Measurements from ENCODE around the gene COL15A1. TPM values are rescaled to one million over a fixed set of nuclear protein-coding genes. Genes with fewer than 3 reads are reported as not detected.

COL15A1 gene
- polyA plus RNA-seq, 1 donor (not counting 4 experiments of a cell fraction or from before 2014, with no cell fraction given), result not detected

DNA sequence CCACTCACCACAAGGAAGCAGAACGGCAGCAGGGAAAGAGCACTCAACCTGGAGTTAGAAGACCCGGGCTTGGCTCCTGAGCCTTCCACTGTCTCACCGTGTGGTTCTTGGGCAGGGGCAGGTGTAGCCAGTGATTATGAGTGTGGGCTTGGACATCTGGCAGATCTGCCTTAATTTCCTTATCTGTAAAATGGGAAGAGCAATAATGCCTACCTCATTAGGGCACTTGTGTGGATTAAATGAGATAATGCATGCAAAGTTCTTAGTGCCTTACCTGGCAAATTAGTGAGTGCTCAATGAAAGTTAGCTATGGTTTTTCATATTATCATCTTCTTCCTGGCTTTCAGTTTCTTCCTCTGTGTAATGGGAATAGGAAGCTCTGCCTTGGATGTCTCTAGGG lies 28.1 kb upstream of the COL15A1 start:
- H2AFZ ChIP-seq (ENCODE audit: control insufficient read depth, low read length), result no peak overlapping the region
- H3K4me3 ChIP-seq (ENCODE audit: control insufficient read depth in 2 of 3, extremely low read depth in 1 of 3, insufficient read depth in 2 of 3, low read depth in 1 of 3, low read length in 3 of 3), result no peak overlapping the region
- H3K36me3 ChIP-seq (ENCODE audit: control insufficient read depth in 2 of 2, extremely low read depth in 1 of 2, insufficient read depth in 2 of 2, low read length in 2 of 2), result no peaks in the 10 kb centered on the region
- H3K9me1 ChIP-seq (ENCODE audit: control insufficient read depth, extremely low read depth, insufficient read depth, low read length), result no peaks in the 10 kb centered on the region
- no peak overlapping the region for H3K9ac ChIP-seq (ENCODE audit: control insufficient read depth, extremely low read depth, insufficient read depth, low read length)
- dilution Hi-C loops (cut with MboI; ENCODE audit: extremely low pct_ligation_motif_present, low sequenced_read_pairs), result no loop called here
- no peaks in the 10 kb centered on the region for H3K9me3 ChIP-seq (ENCODE audit: control insufficient read depth, low read depth, low read length)
- TF ChIP-seq EZH2 (IDR thresholded peaks at IDR 0.05; ENCODE audit: low read length), result no peak
- no peak overlapping the region for H3K4me2 ChIP-seq (ENCODE audit: control insufficient read depth, extremely low read depth, insufficient read depth, low read depth, low read length)
- H3K79me2 ChIP-seq (ENCODE audit: control insufficient read depth, insufficient read depth, low read length), result no peaks in the 10 kb centered on the region
- FAIRE-seq, result no peak
- H3K27me3 ChIP-seq (ENCODE audit: control insufficient read depth, extremely low read depth, insufficient read depth, low read length), result no peaks in the 10 kb centered on the region
- DNase-seq (ENCODE audit: low read depth, low spot score), result no peak
- no peaks in the 10 kb centered on the region for H4K20me1 ChIP-seq (ENCODE audit: control insufficient read depth, extremely low read depth, insufficient read depth, low read length)
- no peak overlapping the region for H3K27ac ChIP-seq (ENCODE audit: control insufficient read depth, insufficient read depth, low read length)
- no peaks in the 10 kb centered on the region for H3K4me1 ChIP-seq (ENCODE audit: control insufficient read depth, extremely low read depth, insufficient read depth, low read length)

DNA sequence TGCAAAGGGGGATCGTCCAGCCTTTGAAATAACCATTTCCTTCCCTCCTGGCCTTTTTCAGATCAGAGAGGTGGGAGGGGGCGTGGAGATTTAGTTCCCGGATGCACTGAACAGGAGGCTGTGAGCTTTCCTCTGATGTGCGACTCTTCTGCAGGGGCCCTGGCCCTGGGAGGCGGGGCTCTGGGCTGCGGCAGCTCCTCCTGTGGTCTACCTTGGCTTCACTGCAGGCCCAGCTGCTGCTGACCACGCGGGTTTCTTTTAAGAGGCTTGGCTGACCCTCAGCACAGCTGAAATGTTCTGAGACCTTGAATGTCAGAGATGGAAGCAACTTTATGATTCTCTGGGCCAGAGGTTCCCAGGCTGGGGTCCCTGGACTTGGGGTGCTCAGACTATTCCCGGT lies 27.0 kb upstream of the COL15A1 start:
- no peak for DNase-seq (ENCODE audit: low read depth, low spot score)
- no peaks in the 10 kb centered on the region for H3K36me3 ChIP-seq (ENCODE audit: control insufficient read depth in 2 of 2, extremely low read depth in 1 of 2, insufficient read depth in 2 of 2, low read length in 2 of 2)
- H3K9me3 ChIP-seq (ENCODE audit: control insufficient read depth, low read depth, low read length), result no peaks in the 10 kb centered on the region
- no peak overlapping the region for H3K4me3 ChIP-seq (ENCODE audit: control insufficient read depth in 2 of 3, extremely low read depth in 1 of 3, insufficient read depth in 2 of 3, low read depth in 1 of 3, low read length in 3 of 3)
- FAIRE-seq, result no peak
- no peaks in the 10 kb centered on the region for H3K4me1 ChIP-seq (ENCODE audit: control insufficient read depth, extremely low read depth, insufficient read depth, low read length)
- no peak for TF ChIP-seq EZH2 (IDR thresholded peaks at IDR 0.05; ENCODE audit: low read length)
- dilution Hi-C loops (cut with MboI; ENCODE audit: extremely low pct_ligation_motif_present, low sequenced_read_pairs), result no loop called here
- no peak overlapping the region for H3K27ac ChIP-seq (ENCODE audit: control insufficient read depth, insufficient read depth, low read length)
- no peaks in the 10 kb centered on the region for H3K79me2 ChIP-seq (ENCODE audit: control insufficient read depth, insufficient read depth, low read length)
- H3K4me2 ChIP-seq (ENCODE audit: control insufficient read depth, extremely low read depth, insufficient read depth, low read depth, low read length), result no peak overlapping the region
- H3K9me1 ChIP-seq (ENCODE audit: control insufficient read depth, extremely low read depth, insufficient read depth, low read length), result no peaks in the 10 kb centered on the region
- no peak overlapping the region for H2AFZ ChIP-seq (ENCODE audit: control insufficient read depth, low read length)
- H3K9ac ChIP-seq (ENCODE audit: control insufficient read depth, extremely low read depth, insufficient read depth, low read length), result no peak overlapping the region
- no peaks in the 10 kb centered on the region for H3K27me3 ChIP-seq (ENCODE audit: control insufficient read depth, extremely low read depth, insufficient read depth, low read length)
- H4K20me1 ChIP-seq (ENCODE audit: control insufficient read depth, extremely low read depth, insufficient read depth, low read length), result no peaks in the 10 kb centered on the region

DNA sequence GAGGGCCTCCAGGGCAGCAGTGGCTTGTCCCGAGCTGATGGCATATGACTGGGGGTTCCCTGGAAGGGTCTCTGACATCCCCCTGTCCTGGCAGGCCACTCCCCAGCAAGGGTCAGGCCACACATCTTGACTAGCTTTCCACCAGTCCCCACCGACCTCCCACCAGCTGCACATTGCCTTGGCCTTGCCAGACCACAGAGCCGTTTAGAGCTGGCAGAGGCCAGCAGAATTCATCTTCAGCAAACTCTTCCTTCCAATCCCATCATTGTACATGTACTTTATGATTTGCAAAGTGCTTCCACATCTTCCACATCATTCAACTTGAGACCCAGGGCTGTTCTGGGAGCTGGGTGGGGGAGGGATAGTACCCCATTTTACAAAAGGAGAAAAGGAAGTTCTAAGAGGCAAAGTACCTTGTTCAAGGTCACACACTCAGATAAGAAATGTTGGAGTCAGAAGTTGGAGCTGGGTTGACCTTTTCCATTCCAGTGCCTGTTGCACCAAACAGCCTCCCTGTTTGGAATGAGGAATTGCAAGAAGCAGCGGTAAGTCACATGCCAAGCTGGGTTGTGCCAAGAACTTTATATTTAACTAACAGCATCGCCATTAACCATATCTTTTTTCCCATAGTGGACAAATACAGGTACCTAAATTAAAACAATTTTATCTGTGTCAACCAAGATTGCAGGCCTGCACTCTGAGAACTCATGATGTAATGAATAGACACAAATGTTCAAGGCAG lies 25.8 kb upstream of the COL15A1 start:
- Histone ChIP-seq H2AFZ (ENCODE audit: control insufficient read depth, low read length) (no peak overlapping the region), H3K9ac (ENCODE audit: control insufficient read depth, extremely low read depth, insufficient read depth, low read length) (no peak overlapping the region), H3K36me3 (ENCODE audit: control insufficient read depth in 2 of 2, extremely low read depth in 1 of 2, insufficient read depth in 2 of 2, low read length in 2 of 2) (no peaks in the 10 kb centered on the region), H3K9me1 (ENCODE audit: control insufficient read depth, extremely low read depth, insufficient read depth, low read length) (no peaks in the 10 kb centered on the region), H3K4me2 (ENCODE audit: control insufficient read depth, extremely low read depth, insufficient read depth, low read depth, low read length) (no peak overlapping the region), H3K27ac (ENCODE audit: control insufficient read depth, insufficient read depth, low read length) (no peak overlapping the region), H3K9me3 (ENCODE audit: control insufficient read depth, low read depth, low read length) (no peaks in the 10 kb centered on the region), H3K79me2 (ENCODE audit: control insufficient read depth, insufficient read depth, low read length) (no peaks in the 10 kb centered on the region), H3K4me3 (ENCODE audit: control insufficient read depth in 2 of 3, extremely low read depth in 1 of 3, insufficient read depth in 2 of 3, low read depth in 1 of 3, low read length in 3 of 3) (no peak overlapping the region), H3K4me1 (ENCODE audit: control insufficient read depth, extremely low read depth, insufficient read depth, low read length) (no peaks in the 10 kb centered on the region), H4K20me1 (ENCODE audit: control insufficient read depth, extremely low read depth, insufficient read depth, low read length) (no peaks in the 10 kb centered on the region), H3K27me3 (ENCODE audit: control insufficient read depth, extremely low read depth, insufficient read depth, low read length) (no peaks in the 10 kb centered on the region)
- FAIRE-seq, result no peak
- no peak for DNase-seq (ENCODE audit: low read depth, low spot score)
- TF ChIP-seq, protein P1, sequence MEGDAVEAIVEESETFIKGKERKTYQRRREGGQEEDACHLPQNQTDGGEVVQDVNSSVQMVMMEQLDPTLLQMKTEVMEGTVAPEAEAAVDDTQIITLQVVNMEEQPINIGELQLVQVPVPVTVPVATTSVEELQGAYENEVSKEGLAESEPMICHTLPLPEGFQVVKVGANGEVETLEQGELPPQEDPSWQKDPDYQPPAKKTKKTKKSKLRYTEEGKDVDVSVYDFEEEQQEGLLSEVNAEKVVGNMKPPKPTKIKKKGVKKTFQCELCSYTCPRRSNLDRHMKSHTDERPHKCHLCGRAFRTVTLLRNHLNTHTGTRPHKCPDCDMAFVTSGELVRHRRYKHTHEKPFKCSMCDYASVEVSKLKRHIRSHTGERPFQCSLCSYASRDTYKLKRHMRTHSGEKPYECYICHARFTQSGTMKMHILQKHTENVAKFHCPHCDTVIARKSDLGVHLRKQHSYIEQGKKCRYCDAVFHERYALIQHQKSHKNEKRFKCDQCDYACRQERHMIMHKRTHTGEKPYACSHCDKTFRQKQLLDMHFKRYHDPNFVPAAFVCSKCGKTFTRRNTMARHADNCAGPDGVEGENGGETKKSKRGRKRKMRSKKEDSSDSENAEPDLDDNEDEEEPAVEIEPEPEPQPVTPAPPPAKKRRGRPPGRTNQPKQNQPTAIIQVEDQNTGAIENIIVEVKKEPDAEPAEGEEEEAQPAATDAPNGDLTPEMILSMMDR (optimal IDR thresholded peaks at IDR 0.05 in 1 of 3, IDR thresholded peaks at IDR 0.05 in 1 of 3, conservative IDR thresholded peaks at IDR 0.05 in 1 of 3; ENCODE audit: extremely low read depth in 1 of 3, insufficient read depth in 2 of 3, low read length in 3 of 3), result no peak
- TF ChIP-seq EZH2 (IDR thresholded peaks at IDR 0.05; ENCODE audit: low read length), result no peak
- dilution Hi-C loops (cut with MboI; ENCODE audit: extremely low pct_ligation_motif_present, low sequenced_read_pairs), result no loop called here
